ENCODE data around the gene TMEM63B. TPM values are rescaled to one million over a fixed set of nuclear protein-coding genes. Genes with fewer than 3 reads are reported as not detected.
"Not testable (repeated sequence)": the region's sequence is repeated elsewhere in the genome, so short reads cannot be mapped to it uniquely, and the experiment has no call there.

The TMEM63B gene
- total and polyA plus RNA-seq, 11 donors: 26.2 to 52.9 (median 41.2) TPM

- no peak for TF ChIP-seq CTCF (IDR thresholded peaks at IDR 0.05)
- TF ChIP-seq POLR2A (IDR thresholded peaks at IDR 0.05): no peak
- peaks cover 0 to 2% (median 0%) of the 10 kb centered on the region in 9 donors for H3K36me3 ChIP-seq
- intact Hi-C loops (cut with DNase I): no loop called here
- peaks cover 0 to 13% (median 0%) of the 10 kb centered on the region in 12 donors for H3K4me1 ChIP-seq
- H3K27me3 ChIP-seq: no peaks in the 10 kb centered on the region
- 94 to 99% (median 96%) methylated on average over 5 to 11 of the region's 11 CpGs for WGBS, 4 donors
- no peak overlapping the region for H3K4me3 ChIP-seq
- no peaks in the 10 kb centered on the region for H3K9me3 ChIP-seq
- DNase-seq: no peak
- no peak overlapping the region for H3K27ac ChIP-seq
- no peak for ATAC-seq
Measured at GRCh38 chr6:44088827-44089590, 38.3 kb upstream of the TMEM63B start.

- no peaks in the 10 kb centered on the region for H3K27me3 ChIP-seq
- H3K36me3 ChIP-seq: peaks cover 0 to 7% (median 0%) of the 10 kb centered on the region in 9 donors
- TF ChIP-seq POLR2A (IDR thresholded peaks at IDR 0.05) (no peak), CTCF (IDR thresholded peaks at IDR 0.05) (no peak)
- intact Hi-C loops (cut with DNase I): loop anchor here in 3 of 10 donors (10.0 kb wide), 2 partner anchors 144 to 164 kb away; partner anchors contain the start of gene SLC35B2 (in 2 of the 3)
- H3K9me3 ChIP-seq: no peaks in the 10 kb centered on the region
- DNase-seq (no peak), ATAC-seq (no peak)
- no peak overlapping the region for H3K27ac ChIP-seq
- H3K4me1 ChIP-seq: peaks cover 0 to 9% (median 0%) of the 10 kb centered on the region in 12 donors
- 87 to 92% (median 90%) methylated on average over 5 of the region's 5 CpGs for WGBS, 4 donors
- no peak overlapping the region for H3K4me3 ChIP-seq
Measured at GRCh38 chr6:44090465-44090864, 36.9 kb upstream of the TMEM63B start.

GRCh38 chr6:44091356-44091755 is 36.0 kb upstream of the TMEM63B start:
- WGBS, 4 donors: 94 to 98% (median 97%) methylated on average over 3 of the region's 3 CpGs
- DNase-seq: not testable (repeated sequence)
- intact Hi-C loops (cut with DNase I): loop anchor here in 3 of 10 donors (10.0 kb wide), 2 partner anchors 143 to 163 kb away; partner anchors contain the start of gene SLC35B2 (in 2 of the 3)

GRCh38 chr6:44091981-44092884 is 35.1 kb upstream of the TMEM63B start:
- no peaks in the 10 kb centered on the region for H3K27me3 ChIP-seq
- no peaks in the 10 kb centered on the region for H3K9me3 ChIP-seq
- intact Hi-C loops (cut with DNase I): loop anchor here in 3 of 10 donors (10.0 kb wide), 2 partner anchors 143 to 163 kb away; partner anchors contain the start of gene SLC35B2 (in 2 of the 3)
- H3K4me1 ChIP-seq: peaks cover 0 to 3% (median 0%) of the 10 kb centered on the region in 12 donors
- H3K27ac ChIP-seq: no peak overlapping the region
- DNase-seq (no peak), ATAC-seq (no peak)
- WGBS, 4 donors: 83 to 91% (median 87%) methylated on average over 7 of the region's 7 CpGs
- peaks cover 0 to 7% (median 0%) of the 10 kb centered on the region in 9 donors for H3K36me3 ChIP-seq
- TF ChIP-seq CTCF (IDR thresholded peaks at IDR 0.05) (no peak), POLR2A (IDR thresholded peaks at IDR 0.05) (no peak)
- H3K4me3 ChIP-seq: no peak overlapping the region

More at GRCh38 chr6:44091356-44091755, 36.0 kb upstream of the TMEM63B start:
- not testable (repeated sequence) for H3K9me3 ChIP-seq, H3K4me1 ChIP-seq, H3K27me3 ChIP-seq, ATAC-seq, H3K36me3 ChIP-seq, H3K27ac ChIP-seq, H3K4me3 ChIP-seq

All from heart left ventricle (tissue), 16 donors.